NT2/D1 (cell line): Measurements from ENCODE around the gene FOXP1.

Experiments used
- SUZ12 ChIP-seq: IDR thresholded peaks from 2 replicates; pipeline ENCODE4 v1.6.1; 2011; ENCODE audit not compliant: insufficient read length, insufficient read depth; ENCODE audit errors: extremely low read depth
- YY1 ChIP-seq: IDR thresholded peaks from 2 replicates; pipeline ENCODE4 v1.6.1; 2011; ENCODE audit not compliant: insufficient read length, insufficient read depth
- ZNF274 ChIP-seq: IDR thresholded peaks from 2 replicates; pipeline ENCODE4 v1.6.1; 2011; ENCODE audit warnings: mild to moderate bottlenecking, low read depth, low read length

GRCh38 chr3:71104976-71105375 is 478.6 kb downstream of the FOXP1 start:
- no peak for TF ChIP-seq ZNF274
- TF ChIP-seq SUZ12, result no peak
- TF ChIP-seq YY1, result no peak
